ENCODE data around the gene TMBIM4. TPM values are rescaled to one million over a fixed set of nuclear protein-coding genes. Genes with fewer than 3 reads are reported as not detected.
"Not testable (repeated sequence)": the region's sequence is repeated elsewhere in the genome, so short reads cannot be mapped to it uniquely, and the experiment has no call there.

TMBIM4 gene, protein sequence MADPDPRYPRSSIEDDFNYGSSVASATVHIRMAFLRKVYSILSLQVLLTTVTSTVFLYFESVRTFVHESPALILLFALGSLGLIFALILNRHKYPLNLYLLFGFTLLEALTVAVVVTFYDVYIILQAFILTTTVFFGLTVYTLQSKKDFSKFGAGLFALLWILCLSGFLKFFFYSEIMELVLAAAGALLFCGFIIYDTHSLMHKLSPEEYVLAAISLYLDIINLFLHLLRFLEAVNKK
- total RNA-seq (2014; rRNA removed; shearing (Covaris generic)) (16.0 and 19.2 TPM in 2 replicates), total RNA-seq (2022) (57.0 and 62.7 TPM in 2 replicates), Bru-seq, nascent RNA (percentile 84 among the genes with signal in this experiment), BruChase-seq, experiment 1, labeled RNA remaining after a 6-hour chase (percentile 85 among the genes with signal in this experiment), BruChase-seq, experiment 2, labeled RNA remaining after a 2-hour chase (percentile 84 among the genes with signal in this experiment)
- long read RNA-seq, transcript TMBIM4-207 (2 exons, 220 nt), result minor isoform, 5 of 137 reads
- long read RNA-seq, transcript TMBIM4-202 (7 exons, 2,952 nt), result major isoform, 111 of 137 reads
- long read RNA-seq, partial matches to known transcripts, result 2 of 137 reads
- long read RNA-seq, other reads (novel, unspliced or antisense), result 13 of 137 reads

DNA sequence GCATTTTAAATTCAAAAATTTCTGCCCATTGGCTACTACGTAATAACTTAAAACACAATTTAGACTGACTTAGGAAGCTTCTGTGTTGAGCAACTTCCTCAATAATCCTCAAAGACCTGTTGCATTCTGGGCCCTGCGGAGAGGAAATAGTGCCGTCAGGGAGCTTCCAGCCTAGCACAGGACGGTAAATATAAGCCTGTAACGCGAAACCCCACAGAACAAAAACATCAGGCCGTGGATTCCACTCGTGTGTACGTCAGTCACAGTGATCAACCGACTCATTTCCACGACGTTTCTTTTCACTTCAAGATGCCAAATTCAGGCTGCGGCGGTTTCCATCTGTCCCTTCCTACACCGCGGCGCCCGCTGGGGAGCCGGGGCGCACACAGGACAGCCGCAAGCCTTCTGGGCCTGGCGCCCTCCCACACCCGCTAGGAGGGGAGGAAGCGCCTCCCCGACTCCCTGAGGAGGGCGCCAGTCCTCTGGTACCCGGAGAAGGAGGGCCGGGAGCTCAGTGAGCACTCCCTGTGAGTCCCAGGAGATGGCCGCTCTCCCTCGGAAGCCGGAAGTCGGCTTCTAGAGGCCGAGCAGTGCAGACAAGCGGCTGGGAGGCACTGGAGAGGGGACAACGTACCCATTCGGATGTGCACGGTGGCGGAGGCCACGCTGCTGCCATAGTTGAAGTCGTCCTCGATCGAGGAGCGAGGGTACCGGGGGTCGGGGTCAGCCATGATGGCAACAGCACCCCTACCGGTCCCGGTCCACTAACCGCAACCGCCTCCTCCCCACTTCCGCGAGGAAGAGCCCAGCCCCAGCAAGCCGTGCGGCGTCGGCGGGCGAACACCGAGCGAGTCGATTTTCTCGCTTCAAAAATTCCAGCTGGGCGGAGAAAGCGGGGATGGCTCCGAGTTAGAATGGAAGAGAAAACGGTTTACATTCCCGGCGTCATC, at the start of gene TMBIM4:
Gene TMBIM4, minus strand, starts transcription at position 776 of the 950 bp plus-strand sequence. Its CDS starts 45 bp downstream, at position 731.
- no peaks in the 10 kb centered on the region for H4K20me1 ChIP-seq (ENCODE audit: insufficient read depth, low read length)
- BruUV-seq (replicated peaks), result TSS peak; percentile 93
- H3K4me2 ChIP-seq (ENCODE audit: low read length), result peak within 1 kb of the TSS; percentile 80
- POLR2A ChIA-PET, result interaction anchor here (0.6 to 2.6 kb wide), 23 partner anchors 9 to 523 kb away, joined by 3 to 30 read pairs (median 4); partner anchors contain the start of gene LLPH
- TF ChIP-seq, protein P1, sequence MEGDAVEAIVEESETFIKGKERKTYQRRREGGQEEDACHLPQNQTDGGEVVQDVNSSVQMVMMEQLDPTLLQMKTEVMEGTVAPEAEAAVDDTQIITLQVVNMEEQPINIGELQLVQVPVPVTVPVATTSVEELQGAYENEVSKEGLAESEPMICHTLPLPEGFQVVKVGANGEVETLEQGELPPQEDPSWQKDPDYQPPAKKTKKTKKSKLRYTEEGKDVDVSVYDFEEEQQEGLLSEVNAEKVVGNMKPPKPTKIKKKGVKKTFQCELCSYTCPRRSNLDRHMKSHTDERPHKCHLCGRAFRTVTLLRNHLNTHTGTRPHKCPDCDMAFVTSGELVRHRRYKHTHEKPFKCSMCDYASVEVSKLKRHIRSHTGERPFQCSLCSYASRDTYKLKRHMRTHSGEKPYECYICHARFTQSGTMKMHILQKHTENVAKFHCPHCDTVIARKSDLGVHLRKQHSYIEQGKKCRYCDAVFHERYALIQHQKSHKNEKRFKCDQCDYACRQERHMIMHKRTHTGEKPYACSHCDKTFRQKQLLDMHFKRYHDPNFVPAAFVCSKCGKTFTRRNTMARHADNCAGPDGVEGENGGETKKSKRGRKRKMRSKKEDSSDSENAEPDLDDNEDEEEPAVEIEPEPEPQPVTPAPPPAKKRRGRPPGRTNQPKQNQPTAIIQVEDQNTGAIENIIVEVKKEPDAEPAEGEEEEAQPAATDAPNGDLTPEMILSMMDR (conservative IDR thresholded peaks at IDR 0.05; ENCODE audit: low read length), result peak; percentile 73
- no peak for TF ChIP-seq EZH2phosphoT487 (IDR thresholded peaks at IDR 0.05; ENCODE audit: borderline replicate concordance, low read depth, low read length)
- H3K9me3 ChIP-seq (ENCODE audit: low read length), result peaks cover 21% of the 10 kb centered on the region
- peak within 1 kb of the TSS; percentile 80 for H3K4me3 ChIP-seq (ENCODE audit: low read depth, low read length, poor library complexity, severe bottlenecking)
- H3K9me2 ChIP-seq (ENCODE audit: insufficient read depth, low read length), result no peaks in the 10 kb centered on the region
- H3K79me2 ChIP-seq (ENCODE audit: insufficient read depth, low read depth, low read length), result peaks cover 46% of the 10 kb centered on the region
- CTCF ChIA-PET (ENCODE audit: unreplicated experiment), result interaction anchor here (0.6 to 1.6 kb wide), 4 partner anchors 10 to 1099 kb away, joined by 3 to 4 read pairs (median 4); no protein-coding TSS in a partner anchor
- peak; percentile 91 for DNase-seq (ENCODE audit: low spot score)
- intact Hi-C loops (cut with micrococcal nuclease; ENCODE audit: unreplicated experiment), result loop anchor here (1.0 to 5.0 kb wide), 4 partner anchors 39 to 448 kb away; partner anchors contain the start of genes HELB and LLPH
- peaks cover 33% of the 10 kb centered on the region for H3K36me3 ChIP-seq (ENCODE audit: insufficient read depth, low read length)
- peak within 1 kb of the TSS; percentile 35 for H2AFZ ChIP-seq (ENCODE audit: low read length)
- H3K4me1 ChIP-seq (ENCODE audit: insufficient read depth, low read length, poor library complexity, severe bottlenecking), result peaks cover 23% of the 10 kb centered on the region
- H3K27ac ChIP-seq (ENCODE audit: low read depth, low read length, poor library complexity, severe bottlenecking), result peak within 1 kb of the TSS; percentile 93

DNA sequence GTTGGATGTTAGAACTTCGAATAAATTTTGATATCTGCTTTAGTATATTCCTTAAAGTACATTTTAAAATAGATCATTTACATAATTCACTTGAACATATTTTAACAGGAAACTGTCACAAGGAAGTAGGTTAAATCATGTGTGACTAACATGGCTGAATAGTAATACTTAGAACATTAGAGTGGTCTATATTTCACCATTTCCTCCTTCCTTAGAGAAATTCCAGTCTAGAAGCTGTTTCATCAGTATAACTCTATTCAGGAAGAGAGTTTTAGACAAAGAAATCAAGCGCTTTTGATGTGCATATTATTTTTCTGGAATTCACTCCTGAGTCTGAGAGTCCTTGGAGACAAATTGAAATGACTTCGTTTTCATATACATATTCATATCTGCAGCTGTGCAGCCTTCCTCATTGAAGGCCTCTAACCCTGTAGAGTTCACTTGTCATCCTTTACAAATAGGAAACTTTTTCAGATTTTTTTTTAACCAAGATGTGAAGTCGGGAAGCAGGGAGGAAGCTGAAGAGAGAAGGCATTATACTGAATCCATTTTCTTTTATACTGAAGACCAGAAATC, 47.6 kb upstream of the TMBIM4 start:
- peak overlapping the region; percentile 90 for H2AFZ ChIP-seq (ENCODE audit: low read length)
- no peak for TF ChIP-seq EZH2phosphoT487 (IDR thresholded peaks at IDR 0.05; ENCODE audit: borderline replicate concordance, low read depth, low read length)
- TF ChIP-seq, protein P1 (conservative IDR thresholded peaks at IDR 0.05; ENCODE audit: low read length), result no peak
- CTCF ChIA-PET (ENCODE audit: unreplicated experiment), result interaction anchor here (0.5 kb wide), 1 partner anchor 10 kb away, joined by 5 read pairs; no protein-coding TSS in a partner anchor
- H3K9me2 ChIP-seq (ENCODE audit: insufficient read depth, low read length), result no peaks in the 10 kb centered on the region
- no peak overlapping the region for H3K27ac ChIP-seq (ENCODE audit: low read depth, low read length, poor library complexity, severe bottlenecking)
- peaks cover 5% of the 10 kb centered on the region; the same call in 1 of the 2 replicates for H3K36me3 ChIP-seq (ENCODE audit: insufficient read depth, low read length)
- DNase-seq (ENCODE audit: low spot score), result peak; percentile 27
- no TSS peak for BruUV-seq (replicated peaks)
- POLR2A ChIA-PET, result interaction anchor here (0.6 to 2.0 kb wide), 6 partner anchors 14 to 118 kb away, joined by 3 to 4 read pairs (median 4); no protein-coding TSS in a partner anchor
- peak overlapping the region; percentile 27 for H3K4me3 ChIP-seq (ENCODE audit: low read depth, low read length, poor library complexity, severe bottlenecking)
- no peaks in the 10 kb centered on the region for H4K20me1 ChIP-seq (ENCODE audit: insufficient read depth, low read length)
- intact Hi-C loops (cut with micrococcal nuclease; ENCODE audit: unreplicated experiment), result no loop called here
- H3K79me2 ChIP-seq (ENCODE audit: insufficient read depth, low read depth, low read length), result no peaks in the 10 kb centered on the region
- H3K4me2 ChIP-seq (ENCODE audit: low read length), result peak overlapping the region; percentile 62
- peaks cover 14% of the 10 kb centered on the region for H3K4me1 ChIP-seq (ENCODE audit: insufficient read depth, low read length, poor library complexity, severe bottlenecking)
- H3K9me3 ChIP-seq (ENCODE audit: low read length), result peaks cover 18% of the 10 kb centered on the region

DNA sequence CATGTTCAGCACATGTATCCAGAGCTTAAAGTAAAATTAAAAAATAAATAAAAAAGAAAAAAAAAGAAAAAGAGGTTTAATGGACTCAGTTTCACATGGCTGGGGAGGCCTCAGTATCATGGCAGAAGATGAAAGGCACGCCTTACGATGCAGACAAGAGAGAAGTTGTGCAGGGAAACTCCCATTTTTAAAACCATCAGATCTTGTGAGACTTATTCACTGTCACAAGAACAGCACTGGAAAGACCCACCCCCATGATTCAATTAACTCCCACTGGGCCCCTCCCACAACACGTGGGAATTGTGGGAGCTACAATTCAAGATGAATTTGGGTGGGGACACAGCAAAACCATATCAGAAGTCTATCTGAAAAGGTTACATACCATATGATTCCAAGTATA, 43.2 kb upstream of the TMBIM4 start:
- H3K27ac ChIP-seq (ENCODE audit: low read depth, low read length, poor library complexity, severe bottlenecking); DNase-seq (ENCODE audit: low spot score); H3K4me3 ChIP-seq (ENCODE audit: low read depth, low read length, poor library complexity, severe bottlenecking); H3K79me2 ChIP-seq (ENCODE audit: insufficient read depth, low read depth, low read length); CTCF ChIA-PET (ENCODE audit: unreplicated experiment); H3K9me3 ChIP-seq (ENCODE audit: low read length); H4K20me1 ChIP-seq (ENCODE audit: insufficient read depth, low read length); H3K36me3 ChIP-seq (ENCODE audit: insufficient read depth, low read length); H2AFZ ChIP-seq (ENCODE audit: low read length); H3K4me2 ChIP-seq (ENCODE audit: low read length); H3K9me2 ChIP-seq (ENCODE audit: insufficient read depth, low read length); intact Hi-C loops (cut with micrococcal nuclease; ENCODE audit: unreplicated experiment); BruUV-seq (replicated peaks): not testable (repeated sequence)
- H3K4me1 ChIP-seq (ENCODE audit: insufficient read depth, low read length, poor library complexity, severe bottlenecking), result peaks cover 13% of the 10 kb centered on the region
- POLR2A ChIA-PET, result interaction anchor here (0.6 kb wide), 1 partner anchor 87 kb away, joined by 6 read pairs; no protein-coding TSS in a partner anchor

DNA sequence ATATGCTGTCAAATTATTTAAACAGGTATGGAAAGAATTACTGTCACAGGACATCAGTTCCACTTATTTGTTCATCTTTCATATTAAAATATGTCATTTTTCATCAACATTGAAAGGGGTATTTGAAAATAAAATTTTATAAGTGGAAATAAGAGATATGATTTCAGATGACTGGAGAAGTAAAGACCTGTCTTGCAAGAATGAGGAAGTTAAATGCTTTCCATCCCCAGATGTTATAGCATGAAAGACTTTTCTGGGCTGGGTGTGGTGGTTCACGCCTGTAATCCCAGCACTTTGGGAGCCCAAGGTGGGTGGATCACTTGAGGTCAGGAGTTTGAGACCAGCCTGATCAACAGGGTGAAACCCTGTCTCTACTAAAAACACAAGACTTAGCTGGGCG, 41.8 kb upstream of the TMBIM4 start:
- H3K4me2 ChIP-seq (ENCODE audit: low read length); H3K4me1 ChIP-seq (ENCODE audit: insufficient read depth, low read length, poor library complexity, severe bottlenecking); H3K27ac ChIP-seq (ENCODE audit: low read depth, low read length, poor library complexity, severe bottlenecking); H4K20me1 ChIP-seq (ENCODE audit: insufficient read depth, low read length); CTCF ChIA-PET (ENCODE audit: unreplicated experiment); H3K4me3 ChIP-seq (ENCODE audit: low read depth, low read length, poor library complexity, severe bottlenecking); H3K36me3 ChIP-seq (ENCODE audit: insufficient read depth, low read length); H3K9me2 ChIP-seq (ENCODE audit: insufficient read depth, low read length); H3K9me3 ChIP-seq (ENCODE audit: low read length); intact Hi-C loops (cut with micrococcal nuclease; ENCODE audit: unreplicated experiment); BruUV-seq (replicated peaks); DNase-seq (ENCODE audit: low spot score); H2AFZ ChIP-seq (ENCODE audit: low read length); H3K79me2 ChIP-seq (ENCODE audit: insufficient read depth, low read depth, low read length): not testable (repeated sequence)
- POLR2A ChIA-PET, result interaction anchor here (0.7 kb wide), 1 partner anchor 45 kb away, joined by 3 read pairs; no protein-coding TSS in a partner anchor
